ENCODE results near the gene SYK. TPM values are rescaled to one million over a fixed set of nuclear protein-coding genes. Genes with fewer than 3 reads are reported as not detected.

The SYK gene
- total and polyA plus RNA-seq, 2 donors (not counting 1 experiment from before 2014, with no cell fraction given) = 60.3 to 242 TPM

- ChIA-PET CTCF (interaction anchor here (0.6 to 4.1 kb wide), 7 partner anchors 11 to 103 kb away, joined by 3 to 21 read pairs (median 4); no protein-coding TSS in a partner anchor), POLR2A (no interaction called here)
- WGBS (ENCODE audit: insufficient coverage) = 0% methylated on average over 1 of the region's 2 CpGs
- Histone ChIP-seq H3K9ac (ENCODE audit: low read length) (no peak overlapping the region), H3K36me3 (replicated peaks in 1 of 2; ENCODE audit: control extremely low read depth in 1 of 2, control insufficient read depth in 1 of 2, extremely low read depth in 1 of 2, insufficient read depth in 2 of 2, low read length in 1 of 2) (no peaks in the 10 kb centered on the region), H2AFZ (ENCODE audit: insufficient read depth, low read depth, low read length, poor library complexity, severe bottlenecking) (no peak overlapping the region), H3K4me3 (ENCODE audit: control extremely low read depth in 1 of 5, extremely low read depth in 1 of 5, insufficient read depth in 1 of 5, low read depth in 2 of 5, low read length in 4 of 5) (no peak overlapping the region), H3K9me3 (ENCODE audit: control extremely low read depth in 1 of 3, control insufficient read depth in 2 of 3, insufficient read depth in 1 of 3, low read length in 2 of 3) (peaks cover 2 to 4% (median 4%) of the 10 kb centered on the region in 3 donors), H3K4me1 (ENCODE audit: control insufficient read depth in 2 of 2, insufficient read depth in 2 of 2, low read length in 2 of 2) (peaks cover 65 to 69% of the 10 kb centered on the region in 2 donors), H3K27me3 (replicated peaks in 1 of 4; ENCODE audit: control extremely low read depth in 1 of 4, control insufficient read depth in 3 of 4, insufficient read depth in 4 of 4, low read length in 3 of 4) (no peaks in the 10 kb centered on the region), H4K20me1 (ENCODE audit: control insufficient read depth, insufficient read depth, low read length, poor library complexity, severe bottlenecking) (no peaks in the 10 kb centered on the region), H3K4me2 (replicated peaks; ENCODE audit: low read depth, low read length, poor library complexity, severe bottlenecking) (peak overlapping the region; percentile 57), H3K27ac (ENCODE audit: low read length in 2 of 2) (peak overlapping the region; percentile 10 to 35), H3K79me2 (ENCODE audit: control insufficient read depth, insufficient read depth, low read length) (no peaks in the 10 kb centered on the region)
- no peak for TF ChIP-seq EZH2 (IDR thresholded peaks at IDR 0.05; ENCODE audit: borderline replicate concordance, insufficient read depth, low read depth, low read length, poor library complexity, severe bottlenecking)
- TF ChIP-seq, protein P1, sequence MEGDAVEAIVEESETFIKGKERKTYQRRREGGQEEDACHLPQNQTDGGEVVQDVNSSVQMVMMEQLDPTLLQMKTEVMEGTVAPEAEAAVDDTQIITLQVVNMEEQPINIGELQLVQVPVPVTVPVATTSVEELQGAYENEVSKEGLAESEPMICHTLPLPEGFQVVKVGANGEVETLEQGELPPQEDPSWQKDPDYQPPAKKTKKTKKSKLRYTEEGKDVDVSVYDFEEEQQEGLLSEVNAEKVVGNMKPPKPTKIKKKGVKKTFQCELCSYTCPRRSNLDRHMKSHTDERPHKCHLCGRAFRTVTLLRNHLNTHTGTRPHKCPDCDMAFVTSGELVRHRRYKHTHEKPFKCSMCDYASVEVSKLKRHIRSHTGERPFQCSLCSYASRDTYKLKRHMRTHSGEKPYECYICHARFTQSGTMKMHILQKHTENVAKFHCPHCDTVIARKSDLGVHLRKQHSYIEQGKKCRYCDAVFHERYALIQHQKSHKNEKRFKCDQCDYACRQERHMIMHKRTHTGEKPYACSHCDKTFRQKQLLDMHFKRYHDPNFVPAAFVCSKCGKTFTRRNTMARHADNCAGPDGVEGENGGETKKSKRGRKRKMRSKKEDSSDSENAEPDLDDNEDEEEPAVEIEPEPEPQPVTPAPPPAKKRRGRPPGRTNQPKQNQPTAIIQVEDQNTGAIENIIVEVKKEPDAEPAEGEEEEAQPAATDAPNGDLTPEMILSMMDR (IDR thresholded peaks at IDR 0.05) = no peak
- Mint-ChIP-seq H3K27me3 (no peaks in the 10 kb centered on the region), H3K4me3 (peak overlapping the region; percentile 65), H3K4me1 (peaks cover 70% of the 10 kb centered on the region), H3K27ac (peak overlapping the region; percentile 88), H3K9me3 (ENCODE audit: insufficient read depth) (no peaks in the 10 kb centered on the region)
- DNase-seq (peak; percentile 60), ATAC-seq (ENCODE audit: low read depth) (peak; percentile 50)
- intact Hi-C loops (cut with micrococcal nuclease) = loop anchor here (5.0 kb wide), 1 partner anchor 543 kb away; no protein-coding TSS in a partner anchor
Observed at GRCh38 chr9:90770182-90770738, 31.4 kb upstream of the SYK start.

GRCh38 chr9:90770927-90771326, 30.7 kb upstream of the SYK start:
- Histone ChIP-seq H3K4me1 (ENCODE audit: control insufficient read depth in 2 of 2, insufficient read depth in 2 of 2, low read length in 2 of 2) (peaks cover 65 to 73% of the 10 kb centered on the region in 2 donors), H3K27me3 (replicated peaks in 1 of 4; ENCODE audit: control extremely low read depth in 1 of 4, control insufficient read depth in 3 of 4, insufficient read depth in 4 of 4, low read length in 3 of 4) (no peaks in the 10 kb centered on the region), H3K36me3 (replicated peaks in 1 of 2; ENCODE audit: control extremely low read depth in 1 of 2, control insufficient read depth in 1 of 2, extremely low read depth in 1 of 2, insufficient read depth in 2 of 2, low read length in 1 of 2) (no peaks in the 10 kb centered on the region), H4K20me1 (ENCODE audit: control insufficient read depth, insufficient read depth, low read length, poor library complexity, severe bottlenecking) (no peaks in the 10 kb centered on the region), H3K9ac (ENCODE audit: low read length) (no peak overlapping the region), H3K4me2 (replicated peaks; ENCODE audit: low read depth, low read length, poor library complexity, severe bottlenecking) (peak overlapping the region; percentile 57), H3K4me3 (ENCODE audit: control extremely low read depth in 1 of 5, extremely low read depth in 1 of 5, insufficient read depth in 1 of 5, low read depth in 2 of 5, low read length in 4 of 5) (no peak overlapping the region), H3K27ac (ENCODE audit: low read length in 2 of 2) (peak overlapping the region; percentile 10 to 35), H2AFZ (ENCODE audit: insufficient read depth, low read depth, low read length, poor library complexity, severe bottlenecking) (no peak overlapping the region), H3K9me3 (ENCODE audit: control extremely low read depth in 1 of 3, control insufficient read depth in 2 of 3, insufficient read depth in 1 of 3, low read length in 2 of 3) (peaks cover 2 to 4% (median 4%) of the 10 kb centered on the region in 3 donors), H3K79me2 (ENCODE audit: control insufficient read depth, insufficient read depth, low read length) (no peaks in the 10 kb centered on the region)
- TF ChIP-seq, protein P1 (IDR thresholded peaks at IDR 0.05) = no peak
- TF ChIP-seq EZH2 (IDR thresholded peaks at IDR 0.05; ENCODE audit: borderline replicate concordance, insufficient read depth, low read depth, low read length, poor library complexity, severe bottlenecking) = no peak
- intact Hi-C loops (cut with micrococcal nuclease) = loop anchor here (5.0 kb wide), 1 partner anchor 544 kb away; no protein-coding TSS in a partner anchor
- Mint-ChIP-seq H3K27me3 (no peaks in the 10 kb centered on the region), H3K9me3 (ENCODE audit: insufficient read depth) (no peaks in the 10 kb centered on the region), H3K4me1 (peaks cover 71% of the 10 kb centered on the region), H3K4me3 (no peak overlapping the region), H3K27ac (peak overlapping the region; percentile 54)
- DNase-seq = no peak
- ATAC-seq (ENCODE audit: low read depth) = no peak
- ChIA-PET CTCF (interaction anchor here (0.6 to 1.2 kb wide), 5 partner anchors 15 to 102 kb away, joined by 3 to 4 read pairs (median 3); no protein-coding TSS in a partner anchor), POLR2A (no interaction called here)
- WGBS (ENCODE audit: insufficient coverage) = 58% methylated on average over 3 of the region's 3 CpGs

Data from B cell (primary cell).